ENCODE measurements around the gene EDIL3. TPM values are rescaled to one million over a fixed set of nuclear protein-coding genes. Genes with fewer than 3 reads are reported as not detected.

The EDIL3 gene
- total RNA-seq, 4 donors from 2014 or later, result 0.20 to 1.5 (median 0.75) TPM

- Histone ChIP-seq H3K4me3 (no peak overlapping the region), H3K9me3 (no peaks in the 10 kb centered on the region), H3K4me1 (no peaks in the 10 kb centered on the region), H3K27me3 (no peaks in the 10 kb centered on the region), H3K36me3 (no peaks in the 10 kb centered on the region), H3K27ac (no peak overlapping the region)
- DNase-seq, result no peak
- no peak for ATAC-seq
- TF ChIP-seq CTCF (IDR thresholded peaks at IDR 0.05 in 4 of 5, conservative IDR thresholded peaks at IDR 0.05 in 1 of 5) (no peak), POLR2A (IDR thresholded peaks at IDR 0.05) (no peak)
- intact Hi-C loops (cut with DNase I; ENCODE audit: low total_unique reads) (no loop called here), in situ Hi-C loops (cut with MboI; ENCODE audit: low sequenced_read_pairs in 4 of 4) (no loop called here)
Measured at GRCh38 chr5:84403773-84404172, 19.1 kb upstream of the EDIL3 start.

GRCh38 chr5:84397385-84397784 lies 12.7 kb upstream of the EDIL3 start:
- H3K9me3 ChIP-seq, result no peaks in the 10 kb centered on the region
- TF ChIP-seq CTCF (IDR thresholded peaks at IDR 0.05 in 4 of 5, conservative IDR thresholded peaks at IDR 0.05 in 1 of 5) (no peak), POLR2A (IDR thresholded peaks at IDR 0.05) (no peak)
- H3K36me3 ChIP-seq, result no peaks in the 10 kb centered on the region
- H3K27me3 ChIP-seq, result no peaks in the 10 kb centered on the region
- in situ Hi-C loops (cut with MboI; ENCODE audit: low sequenced_read_pairs in 4 of 4), result no loop called here
- ATAC-seq (no peak), DNase-seq (no peak)
- H3K4me1 ChIP-seq, result no peaks in the 10 kb centered on the region
- H3K27ac ChIP-seq, result no peak overlapping the region
- no peak overlapping the region for H3K4me3 ChIP-seq
- intact Hi-C loops (cut with DNase I; ENCODE audit: low total_unique reads), result no loop called here

- Histone ChIP-seq H3K27ac (no peak overlapping the region), H3K27me3 (no peaks in the 10 kb centered on the region), H3K9me3 (no peaks in the 10 kb centered on the region), H3K4me1 (no peaks in the 10 kb centered on the region), H3K4me3 (no peak overlapping the region), H3K36me3 (no peaks in the 10 kb centered on the region)
- in situ Hi-C loops (cut with MboI; ENCODE audit: low sequenced_read_pairs in 4 of 4) (no loop called here), intact Hi-C loops (cut with DNase I; ENCODE audit: low total_unique reads) (no loop called here)
- TF ChIP-seq POLR2A (IDR thresholded peaks at IDR 0.05) (no peak), CTCF (IDR thresholded peaks at IDR 0.05 in 4 of 5, conservative IDR thresholded peaks at IDR 0.05 in 1 of 5) (no peak)
- ATAC-seq (no peak), DNase-seq (no peak)
Measured at GRCh38 chr5:84393969-84394368, 9.3 kb upstream of the EDIL3 start.

- Histone ChIP-seq H3K27ac (no peak overlapping the region), H3K27me3 (no peaks in the 10 kb centered on the region), H3K4me3 (no peak overlapping the region), H3K4me1 (no peaks in the 10 kb centered on the region), H3K36me3 (no peaks in the 10 kb centered on the region), H3K9me3 (no peaks in the 10 kb centered on the region)
- in situ Hi-C loops (cut with MboI; ENCODE audit: low sequenced_read_pairs in 4 of 4) (no loop called here), intact Hi-C loops (cut with DNase I; ENCODE audit: low total_unique reads) (no loop called here)
- TF ChIP-seq CTCF (IDR thresholded peaks at IDR 0.05 in 4 of 5, conservative IDR thresholded peaks at IDR 0.05 in 1 of 5) (no peak), POLR2A (IDR thresholded peaks at IDR 0.05) (no peak)
- no peak for DNase-seq
- ATAC-seq, result no peak
Measured at GRCh38 chr5:84392836-84393235, 8.2 kb upstream of the EDIL3 start.

- H3K27me3 ChIP-seq, result peaks cover 28 to 39% (median 35%) of the 10 kb centered on the region in 3 donors
- H3K4me1 ChIP-seq, result peaks cover 0 to 11% of the 10 kb centered on the region in 2 donors
- H3K4me3 ChIP-seq, result no peak overlapping the region
- no peaks in the 10 kb centered on the region for H3K9me3 ChIP-seq
- no peak overlapping the region for H3K27ac ChIP-seq
- no peak for DNase-seq
- no peaks in the 10 kb centered on the region for H3K36me3 ChIP-seq
- no peak for ATAC-seq
- in situ Hi-C loops (cut with MboI; ENCODE audit: low sequenced_read_pairs in 4 of 4) (no loop called here), intact Hi-C loops (cut with DNase I; ENCODE audit: low total_unique reads) (no loop called here)
- TF ChIP-seq CTCF (IDR thresholded peaks at IDR 0.05 in 4 of 5, conservative IDR thresholded peaks at IDR 0.05 in 1 of 5), result no peak
- no peak for TF ChIP-seq POLR2A (IDR thresholded peaks at IDR 0.05)
Measured at GRCh38 chr5:84385705-84386104, 1.0 kb upstream of the EDIL3 start.
